GM12878 (cell line): ENCODE results near the gene CSTB.

Source experiments
- E4F1 ChIP-seq: fragments of 450-650 bp; IDR thresholded peaks from 2 replicates; pipeline ENCODE4 v1.6.1; 2018; ENCODE audit warnings: borderline replicate concordance, mild to moderate bottlenecking; ENCODE audit not compliant: partially characterized antibody
- EP300 ChIP-seq, 2 experiments: fragments of 150-350 bp in 1 of 2; IDR thresholded peaks; 2 replicates each; pipeline ENCODE4 v1.6.1; 2011 to 2012; ENCODE audit warnings: low read depth in 2 of 2, low read length in 2 of 2, borderline replicate concordance in 1 of 2, improper control_type of control experiment in 1 of 2, inconsistent platforms in 1 of 2; ENCODE audit not compliant: control insufficient read depth in 1 of 2
- MYC ChIP-seq: IDR thresholded peaks from 2 replicates; pipeline ENCODE4 v1.6.1; 2011; ENCODE audit warnings: mild to moderate bottlenecking, low read length, moderate library complexity, inconsistent platforms; ENCODE audit not compliant: insufficient read depth, insufficient replicate concordance, insufficient read length, severe bottlenecking
- NR2C1 ChIP-seq: fragments of 450-650 bp; IDR thresholded peaks from 2 replicates; pipeline ENCODE4 v1.6.1; 2017; ENCODE audit warnings: antibody characterized with exemption, mild to moderate bottlenecking, moderate library complexity
- NR2F1 ChIP-seq: fragments of 450-650 bp; conservative IDR thresholded peaks from 2 replicates; pipeline ENCODE4 v1.6.1; 2017; ENCODE audit warnings: mild to moderate bottlenecking
- POLR2A ChIP-seq: IDR thresholded peaks from 2 replicates; pipeline ENCODE4 v1.6.1; 2011; ENCODE audit warnings: low read depth, mild to moderate bottlenecking, low read length
- ZNF24 ChIP-seq: fragments of 450-650 bp; IDR thresholded peaks from 2 replicates; pipeline ENCODE4 v1.6.1; 2017; ENCODE audit warnings: antibody characterized with exemption, mild to moderate bottlenecking
- ZNF274 ChIP-seq: IDR thresholded peaks from one replicate; pipeline ENCODE4 v1.8.0; 2011; ENCODE audit not compliant: insufficient read length, insufficient read depth

GRCh38 chr21:43809853-43810504, 33.9 kb upstream of the CSTB start:
- TF ChIP-seq POLR2A (no peak), NR2C1 (no peak), NR2F1 (no peak), E4F1 (no peak), ZNF24 (no peak), EP300 (IDR thresholded peaks at IDR 0.05; ENCODE audit: borderline replicate concordance in 1 of 2, control insufficient read depth in 1 of 2, low read depth in 2 of 2, low read length in 2 of 2) (no peak), MYC (no peak), ZNF274 (no peak)
